Superior temporal gyrus (tissue), 1 donor: ENCODE results near the gene EIF5AL1.
"Not testable (repeated sequence)": the region's sequence is repeated elsewhere in the genome, so short reads cannot be mapped to it uniquely, and the experiment has no call there.

ENCODE experiments used
- DNase-seq: peaks from one replicate; pipeline ENCODE4 v3.0.0-alpha.2; 2016; ENCODE audit errors: extremely low spot score

EIF5AL1 gene

DNA sequence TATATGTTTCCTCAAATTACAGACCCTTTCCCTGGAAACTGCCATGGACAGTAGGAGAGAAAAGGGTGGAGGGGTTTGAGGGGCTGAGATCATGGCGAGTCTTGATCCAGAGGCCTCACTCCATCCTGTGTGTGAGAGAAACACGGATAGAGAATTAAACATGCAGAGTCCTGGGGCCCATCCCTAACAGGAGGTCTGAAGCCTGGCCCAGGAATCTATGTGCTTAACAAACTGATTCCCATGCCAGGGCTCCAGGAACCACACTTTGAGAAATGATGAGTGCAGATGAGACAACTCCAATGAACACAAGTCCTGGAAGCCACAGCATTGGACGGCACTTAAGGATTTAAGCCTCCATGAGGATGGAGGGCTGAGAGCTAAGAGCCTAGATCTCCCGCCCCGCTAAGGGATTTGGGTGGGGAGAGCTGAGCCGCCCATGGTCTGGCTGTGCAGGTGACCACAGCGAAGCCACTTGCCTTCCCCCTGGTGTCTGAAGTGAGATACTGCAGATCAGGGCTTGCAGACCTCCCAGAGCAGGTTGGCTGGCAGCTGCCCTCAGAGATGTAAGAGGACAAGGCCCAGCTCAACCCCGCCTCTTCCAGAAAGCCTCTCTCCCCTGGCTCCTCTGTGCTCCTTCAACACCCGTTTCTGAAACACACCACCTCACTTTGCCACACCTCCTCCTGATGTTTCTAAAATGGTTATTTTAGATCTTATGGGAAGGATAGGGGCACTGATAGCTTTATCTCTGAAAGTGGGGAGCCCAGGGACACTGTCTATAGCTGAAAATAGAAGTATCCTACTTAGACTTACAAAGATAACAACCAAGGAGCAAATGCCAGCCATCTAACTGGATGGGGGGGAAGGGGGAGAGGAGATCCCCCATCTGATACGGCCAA lies 24.8 kb upstream of the EIF5AL1 start:
- DNase-seq, result peak; percentile 26

DNA sequence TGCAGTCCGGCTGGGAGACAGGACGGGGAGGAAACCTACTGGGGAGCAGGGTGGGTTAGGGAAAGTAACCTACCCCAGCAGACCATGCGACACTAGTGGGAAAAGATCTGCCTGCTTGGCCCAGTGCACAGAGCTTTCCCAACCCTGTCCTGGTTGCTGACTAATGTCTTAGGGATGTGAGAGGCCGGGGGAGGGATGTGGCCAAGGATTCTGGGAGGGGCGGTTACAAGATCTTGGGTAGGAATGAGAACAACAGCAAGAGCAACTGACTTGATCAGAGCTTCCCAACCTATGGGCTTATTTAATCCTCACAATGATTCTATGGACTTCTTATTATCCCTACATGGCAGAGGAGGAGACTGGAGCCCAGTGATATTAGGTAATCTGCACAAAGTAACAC lies 24.0 kb upstream of the EIF5AL1 start:
- DNase-seq, result no peak

DNA sequence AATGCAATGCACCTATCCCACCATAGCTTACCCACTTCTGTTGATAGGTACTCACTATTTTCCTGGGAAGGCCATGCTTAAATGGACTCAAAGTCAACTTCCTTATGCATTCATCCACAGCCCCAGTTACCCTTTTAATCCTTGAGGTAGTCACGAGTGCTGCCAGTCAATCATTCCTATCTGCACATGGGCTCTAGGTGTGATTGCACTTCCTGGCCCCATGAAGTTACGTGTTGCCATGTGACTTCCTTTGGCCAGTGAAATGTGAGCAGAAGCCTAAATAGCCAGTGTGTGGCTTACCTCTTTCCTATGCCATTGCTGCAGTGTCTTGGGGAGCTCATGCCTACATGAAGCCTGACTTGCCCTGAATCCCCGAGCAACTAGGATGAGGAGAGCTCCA lies 23.5 kb upstream of the EIF5AL1 start:
- no peak for DNase-seq

DNA sequence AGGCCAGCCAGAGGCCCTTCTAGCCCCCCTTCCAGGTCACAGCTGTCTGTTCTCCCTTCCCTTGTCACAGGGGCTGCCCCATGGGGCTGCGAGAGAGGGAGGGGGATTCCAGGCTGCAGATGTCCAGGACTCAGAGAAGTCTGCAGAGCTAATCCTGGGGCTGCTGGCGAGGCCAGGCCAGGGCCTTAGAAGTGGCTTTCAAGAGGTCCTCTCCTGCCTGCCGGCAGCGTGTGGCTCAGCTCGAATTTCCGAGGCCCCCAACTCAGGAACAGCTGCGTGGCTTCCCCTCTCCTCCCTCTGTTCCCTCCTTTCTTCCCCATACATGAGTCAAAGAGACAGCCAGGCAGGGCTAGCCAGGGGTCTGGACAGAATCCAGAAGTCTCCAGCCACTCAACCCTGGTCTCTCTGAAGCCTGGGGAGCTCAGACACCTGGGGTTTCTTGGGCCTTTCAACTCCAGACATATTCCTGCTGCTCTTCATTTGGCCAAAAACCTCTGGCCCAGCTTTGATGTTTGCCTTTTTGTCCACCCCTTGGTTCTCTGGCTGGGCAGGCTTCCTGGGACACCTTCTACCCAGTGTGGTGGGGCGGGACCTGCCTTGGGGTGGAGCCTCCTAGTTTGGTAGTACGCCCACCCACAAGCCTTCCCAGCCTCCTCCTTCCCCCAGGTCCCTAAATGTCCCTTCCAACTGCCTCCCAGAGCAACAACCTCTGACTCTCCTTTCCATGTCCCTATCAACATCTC lies 21.8 kb upstream of the EIF5AL1 start:
- no peak for DNase-seq

DNA sequence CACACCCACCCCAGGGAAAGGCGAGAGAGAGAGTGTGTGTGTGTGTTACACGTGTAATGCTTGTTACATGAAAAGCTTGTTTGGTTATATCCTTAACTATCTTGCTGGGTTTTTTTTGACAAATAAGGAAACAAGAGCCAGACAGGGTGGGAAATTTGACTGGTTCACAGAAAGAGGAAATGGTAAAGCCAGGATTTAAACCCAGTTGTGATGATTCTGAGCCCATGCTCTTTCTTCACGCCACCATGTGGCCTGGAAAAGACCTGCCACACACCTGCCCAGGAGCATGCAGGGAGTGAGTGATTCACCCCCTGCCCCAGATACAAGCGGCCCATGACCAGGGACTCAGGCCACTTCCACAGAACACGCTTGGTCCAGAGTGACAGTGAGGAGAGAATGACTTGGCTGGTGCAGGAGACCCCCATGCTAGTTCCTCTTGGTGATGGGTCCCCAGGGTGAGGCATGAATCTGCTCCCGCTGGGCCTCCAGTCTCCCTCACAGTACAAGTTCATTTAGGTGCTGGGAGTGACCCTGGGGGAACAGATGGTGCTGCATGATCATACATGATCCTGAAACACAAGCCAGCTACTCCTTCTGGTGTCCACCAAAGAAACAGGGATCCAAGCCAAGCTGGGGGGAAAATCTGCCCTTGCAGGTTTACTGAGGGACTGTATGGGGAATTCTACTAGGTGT lies 21.0 kb upstream of the EIF5AL1 start:
- no peak for DNase-seq

DNA sequence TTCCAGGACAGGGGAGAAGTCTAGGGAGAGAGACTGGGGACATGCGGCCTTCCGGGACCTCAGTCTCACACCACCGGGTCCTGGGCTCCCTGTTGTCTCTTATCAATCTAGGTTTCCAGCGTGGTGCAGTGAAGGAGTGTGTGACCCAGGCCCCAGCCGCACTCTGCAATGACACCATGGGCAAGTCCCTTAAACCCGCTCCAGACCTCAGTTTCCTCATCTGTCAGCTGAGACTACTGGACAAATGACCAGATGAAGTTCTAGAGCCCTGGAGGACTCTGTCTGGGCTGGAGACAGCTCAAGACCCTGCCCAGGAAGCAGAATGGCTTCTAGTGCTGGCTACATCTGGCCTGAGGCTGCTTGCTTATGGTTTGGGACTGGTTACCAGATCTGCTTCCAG lies 20.1 kb upstream of the EIF5AL1 start:
- DNase-seq, result no peak

DNA sequence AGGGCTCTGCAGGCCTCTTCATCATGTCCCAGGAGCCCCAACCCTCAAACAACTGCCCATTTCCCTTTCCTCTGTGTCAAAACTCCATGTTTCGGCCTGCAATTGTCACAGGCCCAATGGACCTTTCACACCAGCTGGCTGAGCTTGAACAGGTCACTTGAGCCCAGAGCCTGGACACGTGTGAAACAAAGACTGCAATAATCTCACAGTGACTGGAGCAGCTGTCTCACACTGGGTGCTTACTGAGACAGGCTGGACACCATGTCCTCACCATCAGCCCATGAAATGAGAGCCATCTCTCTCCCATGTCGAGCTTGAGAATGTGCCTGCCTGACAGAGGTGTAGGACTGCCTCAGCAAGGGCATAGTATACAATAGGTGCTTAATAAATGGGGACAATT lies 19.5 kb upstream of the EIF5AL1 start:
- no peak for DNase-seq

DNA sequence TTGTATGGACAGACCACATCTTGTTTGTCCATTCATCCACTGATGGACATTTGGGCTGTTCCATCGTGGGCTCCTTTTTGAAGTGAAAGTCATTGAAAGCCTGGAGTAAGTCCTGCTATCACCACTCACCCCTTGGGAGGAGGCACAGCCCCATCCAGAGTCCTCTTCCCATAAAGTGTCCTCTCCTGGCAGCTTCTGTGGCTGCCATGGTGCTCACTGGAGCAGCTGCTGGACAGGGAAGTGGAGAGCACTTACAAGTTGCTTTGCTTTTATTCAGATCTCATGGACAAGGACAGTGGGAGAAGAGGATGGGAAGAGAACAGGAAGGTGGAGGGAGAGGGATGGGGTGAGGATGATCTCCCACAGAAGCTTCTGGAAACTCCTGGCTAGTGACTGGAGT lies 18.5 kb upstream of the EIF5AL1 start:
- no peak for DNase-seq

DNA sequence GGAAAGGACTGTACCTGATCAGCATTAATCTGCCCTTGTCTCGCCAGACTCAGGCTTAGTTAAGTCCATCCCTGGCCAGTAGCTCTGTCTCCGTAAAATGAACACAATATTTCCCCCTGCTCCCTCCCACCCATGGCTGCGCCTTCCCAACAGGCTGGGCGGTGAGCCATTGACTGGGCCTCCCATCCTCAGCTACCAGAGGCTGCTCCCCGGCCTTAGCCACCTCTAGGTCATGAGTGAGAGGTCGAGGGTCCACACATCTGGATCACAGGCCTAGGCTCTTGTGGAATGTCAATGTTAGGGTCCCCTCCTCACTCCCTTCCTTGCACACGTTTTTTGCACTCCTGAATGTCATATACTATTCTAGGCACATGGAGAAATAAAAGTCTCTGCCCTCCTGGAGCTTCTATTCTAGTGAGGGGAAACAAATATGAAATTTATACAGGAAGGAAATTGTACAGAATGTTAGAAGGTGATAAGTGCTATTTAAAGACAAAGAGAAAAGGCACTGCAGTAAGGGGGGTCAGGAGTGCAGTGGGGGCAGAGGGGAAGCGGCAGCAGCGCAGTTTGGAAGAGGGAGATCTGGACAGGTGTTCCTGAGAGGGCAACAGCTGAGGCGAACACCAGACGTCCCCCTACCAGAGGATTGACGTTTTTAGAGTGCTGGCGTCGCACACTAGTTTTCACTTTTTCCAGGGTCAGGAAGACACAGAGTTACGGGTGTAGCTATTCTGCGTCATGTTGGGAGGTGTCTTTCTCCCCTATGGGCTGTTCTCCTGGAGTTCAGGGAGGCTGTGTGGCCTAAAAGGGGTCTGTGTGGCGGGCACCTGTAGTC lies 17.2 kb upstream of the EIF5AL1 start:
- no peak for DNase-seq

DNA sequence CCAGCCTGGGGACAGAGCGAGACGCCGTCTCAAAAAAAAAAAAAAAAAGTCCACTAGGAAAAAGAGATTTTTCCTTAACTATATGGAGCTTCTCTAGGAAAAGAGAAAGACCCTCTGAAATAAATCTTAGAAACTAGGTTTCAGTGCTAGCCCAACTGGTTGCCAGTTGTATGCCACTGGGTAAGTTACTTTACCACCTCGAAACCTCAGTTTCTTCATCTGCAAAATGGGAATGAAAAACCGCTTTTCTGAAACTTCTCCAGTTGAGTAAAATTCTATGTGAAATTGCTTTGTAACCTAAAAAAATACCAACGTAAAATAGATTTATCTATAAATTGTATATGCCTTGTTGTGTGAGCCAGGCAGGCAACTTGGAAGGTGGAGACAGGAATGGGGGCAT lies 16.5 kb upstream of the EIF5AL1 start:
- DNase-seq, result no peak

DNA sequence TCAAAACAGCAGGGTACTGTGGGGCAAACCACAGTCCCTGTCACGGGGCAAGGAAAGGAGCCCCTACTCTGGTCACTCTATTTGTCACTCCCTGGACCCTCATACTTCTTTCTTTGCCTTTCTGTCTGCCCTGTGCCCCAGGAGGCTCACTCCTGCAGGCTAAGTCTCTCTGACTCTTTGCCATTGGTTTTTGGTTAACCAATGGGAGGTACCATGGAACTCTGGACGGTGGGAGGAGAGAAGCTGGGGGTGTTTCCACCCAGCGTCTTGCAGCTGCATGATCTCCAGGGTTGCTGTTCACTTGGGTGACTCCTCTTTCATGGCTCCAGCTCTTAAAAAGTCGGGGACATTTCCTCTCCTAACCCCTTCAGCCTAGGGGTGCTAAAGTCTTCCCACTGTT lies 15.4 kb upstream of the EIF5AL1 start:
- no peak for DNase-seq

DNA sequence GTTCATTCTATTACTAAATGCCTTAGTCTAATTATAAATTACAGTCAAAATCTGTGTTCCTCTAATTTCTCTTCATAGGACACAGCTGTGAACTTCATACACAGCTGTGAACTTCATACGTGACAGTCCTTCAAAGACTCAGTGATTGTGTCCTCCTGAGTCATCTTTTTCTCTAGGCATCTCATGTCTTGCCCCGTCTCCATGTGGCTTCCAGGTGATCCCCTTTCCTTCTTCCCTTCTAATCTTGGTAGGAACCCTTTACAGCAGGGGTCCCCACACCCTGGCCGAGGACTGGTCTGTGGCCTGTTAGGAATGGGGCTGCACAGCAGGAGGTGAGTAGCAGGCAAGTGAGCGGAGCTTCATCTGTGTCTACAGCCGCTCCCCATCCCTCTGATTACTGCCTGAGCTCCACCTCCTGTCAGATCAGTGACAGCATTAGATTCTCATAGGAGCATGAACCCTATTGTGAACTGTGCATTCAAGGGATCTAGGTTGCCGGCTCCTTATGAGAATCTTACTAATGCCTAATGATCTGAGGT lies 14.0 kb upstream of the EIF5AL1 start:
- no peak for DNase-seq

DNA sequence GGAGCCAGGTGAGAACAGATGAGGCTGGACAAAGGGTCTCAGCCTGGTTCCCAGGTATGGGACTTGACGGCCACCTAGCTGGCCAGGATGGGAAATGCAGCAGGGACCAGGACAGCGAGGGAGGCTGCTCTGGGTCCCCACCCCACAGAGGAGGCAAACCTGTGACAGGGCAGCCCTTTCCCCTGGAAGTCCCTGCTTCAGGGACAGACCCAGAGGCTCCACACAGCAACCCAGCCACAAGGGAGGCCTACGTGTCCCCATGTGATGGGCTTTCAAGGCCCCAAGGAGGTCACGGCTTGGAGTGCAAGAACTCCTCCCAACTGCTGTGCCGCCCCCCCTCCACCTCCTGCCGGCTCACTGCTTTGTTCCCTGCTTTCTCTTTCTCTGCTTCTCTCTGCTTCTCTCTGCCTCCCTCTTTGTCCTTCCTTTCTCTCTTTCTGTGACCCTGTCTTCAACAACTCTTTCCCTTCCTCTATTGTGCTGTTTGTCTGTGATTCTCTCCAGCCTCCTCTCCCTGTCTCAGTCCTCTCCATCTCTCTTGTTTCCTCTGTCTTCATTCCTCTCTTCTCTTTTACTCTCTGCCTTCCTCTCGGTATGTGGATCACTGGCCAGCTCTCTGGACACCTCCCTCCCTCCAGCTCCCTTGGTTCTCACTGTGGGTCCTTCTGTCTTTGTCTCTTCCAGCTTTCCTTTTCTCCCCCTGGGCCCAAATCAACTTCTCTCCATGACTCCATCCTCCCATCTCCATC lies 9.6 kb upstream of the EIF5AL1 start:
- no peak for DNase-seq

DNA sequence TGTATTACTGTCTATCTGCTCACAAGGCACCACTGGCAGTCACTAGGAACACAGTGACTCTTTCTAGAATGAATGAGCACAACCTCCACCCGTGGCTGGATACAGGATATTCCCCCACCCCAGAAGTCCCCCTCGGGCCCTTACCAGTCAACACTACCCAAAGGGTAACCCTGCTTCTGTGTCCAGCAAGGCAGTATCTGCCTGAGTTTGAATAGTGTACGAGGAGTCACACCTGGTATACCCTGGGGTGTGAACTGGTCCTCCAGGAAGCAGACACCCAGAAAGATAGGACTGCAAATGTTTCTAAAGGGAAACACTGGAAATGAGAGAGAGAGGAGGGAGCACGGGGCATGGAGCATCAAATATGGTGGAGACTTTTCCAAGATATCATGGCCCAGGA lies 8.5 kb upstream of the EIF5AL1 start:
- not testable (repeated sequence) for DNase-seq

DNA sequence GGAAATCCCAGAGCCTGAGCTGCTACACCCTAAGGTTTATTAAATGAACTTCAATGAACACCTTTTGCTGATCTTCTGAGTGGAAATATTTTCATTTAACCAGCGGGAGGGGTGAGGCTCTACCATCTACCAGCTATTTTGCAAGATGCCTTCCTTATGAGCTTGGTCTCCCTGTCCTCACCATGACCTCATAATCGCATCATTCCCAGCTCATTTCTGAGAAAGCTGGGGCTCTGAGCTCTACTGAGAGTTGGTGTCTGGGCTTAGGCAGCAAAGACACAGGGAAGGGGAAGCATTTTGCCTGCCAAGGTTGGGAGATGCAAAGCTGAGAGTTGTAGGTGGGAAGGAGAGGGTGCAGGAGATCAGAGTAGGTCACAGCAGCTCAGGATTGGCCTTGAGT lies 7.8 kb upstream of the EIF5AL1 start:
- DNase-seq, result not testable (repeated sequence)

DNA sequence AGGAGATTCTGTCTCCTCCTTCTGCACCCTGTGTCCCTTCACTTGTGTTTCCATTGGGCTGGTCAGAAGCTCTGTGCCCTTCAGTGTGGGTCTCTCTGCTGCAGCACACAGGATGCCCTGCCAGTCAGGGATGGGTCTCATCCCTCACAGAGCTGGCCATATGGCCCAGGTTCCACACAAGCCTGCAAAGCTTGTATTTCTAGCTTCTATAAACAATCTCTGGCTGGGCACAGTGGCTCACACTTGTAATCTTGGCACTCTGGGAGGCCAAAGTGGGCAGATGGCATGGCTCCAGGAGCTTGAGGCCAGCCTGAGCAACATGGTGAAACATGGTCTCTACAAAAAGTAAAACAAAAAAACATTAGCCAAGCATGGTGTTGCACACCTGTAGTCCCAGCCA lies 7.0 kb upstream of the EIF5AL1 start:
- DNase-seq, result not testable (repeated sequence)

DNA sequence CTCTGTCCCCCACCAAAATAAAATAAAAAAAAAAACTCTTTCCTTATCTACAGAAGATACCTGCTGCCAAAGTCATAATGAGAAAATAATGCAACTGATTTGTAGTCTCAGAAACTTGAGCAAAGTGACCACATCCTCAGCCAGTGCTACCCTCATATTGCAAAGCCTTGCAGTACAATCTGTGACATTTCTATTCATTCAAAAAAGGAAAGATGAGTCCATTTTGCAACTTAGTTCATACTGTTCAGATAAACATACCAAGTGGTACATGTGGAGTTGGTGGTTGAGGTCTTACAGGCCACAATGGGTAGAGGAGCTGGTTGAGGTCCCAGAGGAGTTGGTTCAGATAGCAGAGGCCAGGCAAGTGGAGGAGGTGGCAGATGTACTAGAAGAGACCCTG lies 6.5 kb upstream of the EIF5AL1 start:
- DNase-seq, result no peak

DNA sequence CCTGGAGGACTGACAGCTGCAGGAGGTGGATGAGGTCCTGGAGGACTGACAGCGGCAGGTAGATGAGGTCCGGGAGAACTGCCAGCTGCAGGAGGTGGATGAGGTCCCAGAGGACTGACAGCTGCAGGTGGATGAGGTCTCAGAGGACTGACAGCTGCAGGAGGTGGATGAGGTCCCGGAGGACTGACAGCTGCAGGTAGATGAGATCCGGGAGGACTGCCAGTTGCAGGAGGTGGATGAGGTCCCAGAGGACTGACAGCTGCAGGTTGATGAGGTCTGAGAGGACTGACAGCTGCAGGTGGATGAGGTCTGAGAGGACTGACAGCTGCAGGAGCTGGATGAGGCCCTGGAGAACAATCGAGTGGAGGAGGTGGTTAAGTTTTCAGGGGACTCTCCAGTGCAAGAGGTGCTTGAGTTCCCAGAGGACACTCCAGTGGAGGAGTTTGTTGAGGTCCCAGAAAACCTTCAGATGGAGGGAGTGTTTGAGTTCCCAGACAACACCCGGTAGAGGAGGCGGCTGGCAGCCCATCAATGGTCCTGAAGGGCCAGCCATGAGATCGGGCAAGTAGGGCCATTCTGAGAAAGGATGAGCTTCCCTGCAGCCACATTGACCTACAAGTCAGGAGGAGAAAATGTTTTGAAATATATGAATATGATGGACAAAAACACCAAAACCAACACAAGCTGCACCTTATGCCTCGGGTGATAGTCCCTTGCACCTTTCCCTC lies 4.7 kb upstream of the EIF5AL1 start:
- no peak for DNase-seq

DNA sequence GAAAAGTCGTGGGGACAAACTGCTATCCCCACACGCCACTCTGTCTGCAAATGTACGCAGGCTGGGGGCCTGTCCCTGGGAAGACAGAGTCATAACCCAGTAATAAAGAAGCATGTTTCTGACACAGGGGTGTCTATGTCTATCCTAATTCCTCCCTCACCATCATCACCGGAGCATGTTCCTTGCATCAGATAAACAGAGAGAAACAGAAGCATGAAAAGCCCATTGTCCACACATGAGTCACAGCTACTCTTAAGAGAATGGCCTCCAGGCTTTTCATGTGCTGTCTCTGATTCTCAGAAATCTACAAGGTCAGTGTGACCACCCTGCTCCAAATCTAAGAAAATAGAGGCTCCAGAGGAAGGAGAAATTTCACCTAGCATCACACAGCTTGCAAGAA lies 4.1 kb upstream of the EIF5AL1 start:
- DNase-seq, result not testable (repeated sequence)
